NCI-H2196 (cell line): ENCODE measurements around the gene MYO18A.
A peak's percentile ranks its signal among the peaks of the same experiment; 100 is the strongest.
"Not testable (repeated sequence)": the region's sequence is repeated elsewhere in the genome, so short reads cannot be mapped to it uniquely, and the experiment has no call there.

ENCODE experiments used
- DNase-seq: peaks from one replicate; lab custom pipeline; 2025; ENCODE audit not compliant: unreplicated experiment; lab: John Stamatoyannopoulos, UW

MYO18A gene

GRCh38 chr17:29108823-29109476, 71.2 kb downstream of the MYO18A start:
- DNase-seq: no peak

GRCh38 chr17:29107933-29108822, 72.0 kb downstream of the MYO18A start:
- DNase-seq: no peak

- DNase-seq: no peak
Measured at GRCh38 chr17:29107084-29107483, 73.1 kb downstream of the MYO18A start.

GRCh38 chr17:29103341-29103740, 76.9 kb downstream of the MYO18A start:
- DNase-seq: no peak

- no peak for DNase-seq
Measured at GRCh38 chr17:29102741-29103181, 77.4 kb downstream of the MYO18A start.

- no peak for DNase-seq
Measured at GRCh38 chr17:29102046-29102445, 78.2 kb downstream of the MYO18A start.

GRCh38 chr17:29100296-29100695, 79.9 kb downstream of the MYO18A start:
- DNase-seq: no peak

GRCh38 chr17:29099527-29099926, 80.7 kb downstream of the MYO18A start:
- DNase-seq: no peak

GRCh38 chr17:29096094-29096493, 84.1 kb downstream of the MYO18A start:
- DNase-seq: no peak

- DNase-seq: no peak
Measured at GRCh38 chr17:29095439-29095838, 84.8 kb downstream of the MYO18A start.

GRCh38 chr17:29094101-29094708, 86.0 kb downstream of the MYO18A start:
- DNase-seq: no peak

- DNase-seq: no peak
Measured at GRCh38 chr17:29093090-29093871, 86.9 kb downstream of the MYO18A start.

- peak; percentile 56 for DNase-seq
Measured at GRCh38 chr17:29091606-29092289, 88.5 kb downstream of the MYO18A start.

GRCh38 chr17:29090750-29091605, 89.2 kb downstream of the MYO18A start:
- no peak for DNase-seq

- peak; percentile 48 for DNase-seq
Measured at GRCh38 chr17:29090108-29090507, 90.1 kb downstream of the MYO18A start.

- DNase-seq: peak; percentile 64
Measured at GRCh38 chr17:29089601-29090044, 90.6 kb downstream of the MYO18A start.

- not testable (repeated sequence) for DNase-seq
Measured at GRCh38 chr17:29088782-29089181, 91.4 kb downstream of the MYO18A start.

GRCh38 chr17:29086628-29087332, 93.4 kb downstream of the MYO18A start:
- no peak for DNase-seq

GRCh38 chr17:29085223-29085622, 95.0 kb downstream of the MYO18A start:
- DNase-seq: no peak
